Left hindlimb (tissue), 1 donor: ENCODE results near the gene GAPDHS.

Experiments
- DNase-seq: peaks from one replicate; pipeline ENCODE4 v3.0.0-alpha.2; 2018

The GAPDHS gene

GRCh38 chr19:35540356-35540927 is 7.2 kb downstream of the GAPDHS start:
- DNase-seq, result no peak

GRCh38 chr19:35542209-35542608 is 9.0 kb downstream of the GAPDHS start:
- no peak for DNase-seq

GRCh38 chr19:35543280-35544109 is 10.2 kb downstream of the GAPDHS start:
- no peak for DNase-seq

DNA sequence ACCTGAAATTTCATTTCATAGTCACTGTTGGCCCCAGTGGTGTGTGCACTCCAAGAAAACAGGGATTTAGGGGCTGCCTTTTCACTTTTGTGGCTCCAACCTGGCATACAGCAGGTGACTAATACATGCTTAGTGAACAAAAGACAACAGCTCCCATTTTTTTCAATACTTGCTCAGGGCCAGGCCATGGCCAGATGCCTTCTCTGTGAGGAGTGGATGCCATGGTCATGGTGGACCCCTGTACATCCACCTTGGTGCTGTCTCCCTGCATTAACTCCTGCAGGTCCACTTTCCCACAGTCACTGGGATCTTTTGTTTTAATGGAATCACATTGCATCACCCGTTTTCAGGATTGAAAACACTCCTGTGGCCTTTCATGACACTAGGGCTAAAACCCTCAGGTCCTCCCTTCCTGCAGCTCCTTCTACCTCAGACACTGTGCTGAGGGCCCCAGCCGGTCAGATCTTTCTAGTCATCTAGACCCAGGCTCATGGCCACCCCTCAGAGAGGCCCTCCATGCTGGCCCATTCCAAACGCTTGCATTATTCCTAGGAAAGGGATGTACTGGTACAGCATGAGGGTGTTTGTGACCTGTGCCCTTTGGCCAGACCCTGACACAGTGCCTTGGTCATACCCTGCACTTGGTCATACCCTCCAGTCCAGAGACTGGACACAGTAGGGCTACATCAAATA is 11.0 kb downstream of the GAPDHS start:
- no peak for DNase-seq

GRCh38 chr19:35545001-35545854 is 12.0 kb downstream of the GAPDHS start, which contains the start of gene TMEM147:
TSS of gene TMEM147 (plus strand) at chr19:35545626. CDS start at chr19:35545740, 114 bp downstream.
- peak; percentile 93 for DNase-seq

- DNase-seq, result no peak
These were observed 12.7 kb downstream of the GAPDHS start for GRCh38 chr19:35545855-35546381.

DNA sequence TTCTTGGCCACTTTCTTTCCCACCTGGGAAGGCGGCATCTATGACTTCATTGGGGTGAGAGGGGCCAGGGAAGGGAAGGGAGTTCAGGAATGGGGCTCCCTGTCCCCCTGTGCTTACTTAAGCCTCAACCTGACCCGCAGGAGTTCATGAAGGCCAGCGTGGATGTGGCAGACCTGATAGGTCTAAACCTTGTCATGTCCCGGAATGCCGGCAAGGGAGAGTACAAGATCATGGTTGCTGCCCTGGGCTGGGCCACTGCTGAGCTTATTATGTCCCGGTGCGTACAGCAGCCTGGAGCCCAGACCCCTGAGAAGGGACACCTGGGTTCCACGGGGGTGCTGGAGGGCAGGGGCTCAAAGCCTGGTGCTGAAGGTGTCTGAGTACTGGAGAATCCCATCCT is 13.3 kb downstream of the GAPDHS start:
- DNase-seq, result no peak

DNA sequence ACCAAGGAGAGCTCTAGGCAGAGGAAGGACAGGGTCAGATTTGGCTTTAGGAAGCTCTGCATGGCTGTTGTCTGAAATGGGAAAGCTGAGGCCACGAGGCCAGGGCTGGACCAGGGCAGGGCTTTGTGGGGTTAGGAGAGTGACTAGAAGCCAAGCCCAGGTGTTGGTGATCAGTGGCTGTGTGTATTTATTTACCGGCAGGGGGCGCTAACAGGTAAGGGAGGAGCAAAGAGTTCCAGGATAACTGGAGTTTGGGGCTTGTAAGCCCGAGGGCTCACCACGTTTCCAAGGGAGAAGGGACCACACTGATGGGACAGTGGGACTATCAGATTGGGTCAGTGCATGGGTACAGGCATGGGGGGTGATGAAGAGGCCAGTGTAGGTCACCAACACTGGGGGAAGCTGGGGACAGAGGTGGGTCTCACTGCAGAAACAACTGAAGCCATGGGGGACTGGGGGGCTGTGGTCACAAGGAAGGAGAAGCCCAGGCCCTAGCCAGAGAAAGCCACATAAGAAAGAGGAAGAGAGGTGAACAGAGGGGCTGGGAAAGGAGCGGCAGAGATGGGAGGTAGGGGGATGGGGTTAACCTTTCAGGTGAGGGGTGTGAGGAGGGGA is 16.0 kb downstream of the GAPDHS start:
- no peak for DNase-seq

- no peak for DNase-seq
These were observed 16.7 kb downstream of the GAPDHS start for GRCh38 chr19:35549879-35550523.

- no peak for DNase-seq
These were observed 18.0 kb downstream of the GAPDHS start for GRCh38 chr19:35551091-35551810.

DNA sequence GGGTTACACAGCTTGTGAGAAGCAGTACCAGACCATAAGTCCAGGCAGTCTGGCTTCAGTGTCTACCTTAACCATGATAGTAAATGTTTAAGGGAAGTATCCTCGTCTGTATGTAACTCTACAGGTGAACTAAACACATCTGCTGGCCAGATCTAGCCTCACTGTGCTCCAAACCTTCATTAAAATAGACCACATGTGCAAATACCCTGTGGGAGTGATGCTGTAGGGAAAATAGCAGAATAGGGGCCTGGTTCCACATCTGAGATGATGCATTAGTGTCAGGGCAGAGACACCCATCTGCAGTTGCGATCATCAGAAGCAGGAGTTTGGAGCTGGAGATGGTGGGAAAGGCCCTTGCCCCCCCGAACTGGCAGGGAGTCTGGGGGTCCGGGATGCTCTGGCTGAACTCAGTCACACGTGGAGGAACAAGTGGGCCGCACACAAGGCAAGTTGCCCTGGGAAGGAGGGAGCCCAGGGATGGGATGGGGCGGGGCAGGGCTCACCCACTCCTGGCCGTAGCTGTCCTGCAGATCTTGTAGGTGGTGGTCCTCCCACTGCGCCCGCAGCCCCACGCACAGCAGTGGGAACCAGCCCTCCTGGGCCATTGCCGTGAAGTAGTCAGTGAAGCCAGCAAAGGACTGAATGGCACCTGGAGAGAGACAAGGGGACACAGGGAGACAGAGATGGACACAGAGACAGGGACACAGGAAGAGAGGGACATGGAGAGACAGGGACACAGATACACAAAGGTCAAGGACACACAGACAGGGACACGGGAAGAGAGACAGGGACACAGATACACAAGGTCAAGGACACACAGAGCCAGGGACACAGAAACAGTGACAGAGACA is 19.5 kb downstream of the GAPDHS start:
- DNase-seq, result no peak

GRCh38 chr19:35553385-35554000 is 20.2 kb downstream of the GAPDHS start:
- no peak for DNase-seq

DNA sequence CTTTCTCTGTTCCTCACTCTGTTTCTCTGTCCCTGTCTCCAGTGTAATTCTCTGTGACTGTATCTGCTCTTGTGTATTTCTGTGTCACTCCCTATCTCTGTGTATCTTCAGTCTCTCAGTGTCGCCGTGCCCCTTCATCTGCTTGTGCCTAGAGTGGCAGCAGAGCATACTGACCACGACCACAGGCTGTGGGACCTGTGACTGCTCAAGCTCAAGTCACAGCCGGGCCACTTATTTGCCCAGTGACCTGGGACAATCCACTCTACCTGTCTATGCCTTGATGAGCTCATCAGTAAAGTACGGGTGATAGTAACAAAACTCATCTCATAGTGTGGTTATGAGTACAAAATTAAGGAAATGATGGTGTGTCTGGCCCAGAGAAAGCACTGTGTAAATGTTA is 20.8 kb downstream of the GAPDHS start:
- DNase-seq, result no peak

- DNase-seq, result no peak
These were observed 22.2 kb downstream of the GAPDHS start for GRCh38 chr19:35555301-35556005.

DNA sequence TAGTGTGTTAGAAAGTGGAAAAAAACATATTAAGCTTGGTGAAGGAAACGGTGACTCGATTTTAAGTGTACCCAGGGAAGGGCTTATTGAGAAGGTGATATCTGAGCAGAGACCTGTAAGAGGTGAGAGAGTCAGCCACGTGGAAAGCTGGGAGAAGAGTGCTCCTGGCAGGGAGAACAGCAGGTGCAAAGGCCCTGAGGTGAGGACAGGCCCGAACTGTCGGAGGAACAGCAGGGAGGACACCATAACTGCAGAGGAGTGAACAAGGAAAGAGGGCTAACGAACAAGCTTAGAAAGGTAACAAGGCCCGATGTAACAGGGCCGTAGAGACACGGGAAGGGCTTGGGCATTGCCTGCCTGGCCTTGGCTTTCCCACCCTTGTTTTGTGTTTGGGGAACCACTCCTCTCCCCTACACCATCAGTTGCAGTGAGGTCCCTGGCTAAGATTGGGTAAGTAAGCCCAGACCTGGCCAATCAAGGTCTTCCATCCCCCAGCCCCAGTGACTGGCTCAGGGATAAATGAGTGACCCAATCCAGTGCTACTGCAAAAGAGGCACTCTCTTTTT is 22.9 kb downstream of the GAPDHS start:
- no peak for DNase-seq

DNA sequence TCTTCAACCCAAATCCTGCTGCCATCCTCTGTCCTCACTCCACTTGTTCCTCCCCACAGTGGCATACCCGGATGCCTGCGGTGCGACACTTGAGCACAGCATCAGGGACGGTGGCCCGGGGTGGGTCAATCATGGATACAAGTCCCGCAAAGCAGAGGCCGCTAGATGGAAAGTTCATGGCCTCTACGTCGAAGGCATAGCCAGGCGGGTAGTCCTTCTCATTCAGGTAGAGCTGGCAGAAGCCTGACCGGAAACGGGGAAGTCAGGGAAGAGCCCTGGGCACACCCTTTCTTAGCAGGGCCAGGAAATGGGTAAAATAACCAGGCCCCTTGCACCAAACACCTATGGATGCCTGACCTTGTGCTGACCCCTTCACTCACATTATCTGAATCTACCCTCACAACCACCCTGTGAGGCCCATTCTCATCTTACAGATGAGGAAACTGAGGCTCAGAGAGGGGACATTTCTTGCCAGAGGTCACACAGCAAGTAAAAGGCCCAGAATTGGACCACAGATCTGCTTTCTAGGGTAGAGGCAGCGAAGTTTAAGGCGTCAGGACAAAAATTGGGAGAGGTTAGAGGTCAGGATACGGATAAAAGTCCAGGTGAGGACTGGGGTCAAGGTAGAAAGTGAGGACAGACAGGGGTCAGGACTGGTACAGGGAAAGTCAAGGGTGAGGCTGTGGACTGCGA is 23.7 kb downstream of the GAPDHS start:
- DNase-seq, result no peak

DNA sequence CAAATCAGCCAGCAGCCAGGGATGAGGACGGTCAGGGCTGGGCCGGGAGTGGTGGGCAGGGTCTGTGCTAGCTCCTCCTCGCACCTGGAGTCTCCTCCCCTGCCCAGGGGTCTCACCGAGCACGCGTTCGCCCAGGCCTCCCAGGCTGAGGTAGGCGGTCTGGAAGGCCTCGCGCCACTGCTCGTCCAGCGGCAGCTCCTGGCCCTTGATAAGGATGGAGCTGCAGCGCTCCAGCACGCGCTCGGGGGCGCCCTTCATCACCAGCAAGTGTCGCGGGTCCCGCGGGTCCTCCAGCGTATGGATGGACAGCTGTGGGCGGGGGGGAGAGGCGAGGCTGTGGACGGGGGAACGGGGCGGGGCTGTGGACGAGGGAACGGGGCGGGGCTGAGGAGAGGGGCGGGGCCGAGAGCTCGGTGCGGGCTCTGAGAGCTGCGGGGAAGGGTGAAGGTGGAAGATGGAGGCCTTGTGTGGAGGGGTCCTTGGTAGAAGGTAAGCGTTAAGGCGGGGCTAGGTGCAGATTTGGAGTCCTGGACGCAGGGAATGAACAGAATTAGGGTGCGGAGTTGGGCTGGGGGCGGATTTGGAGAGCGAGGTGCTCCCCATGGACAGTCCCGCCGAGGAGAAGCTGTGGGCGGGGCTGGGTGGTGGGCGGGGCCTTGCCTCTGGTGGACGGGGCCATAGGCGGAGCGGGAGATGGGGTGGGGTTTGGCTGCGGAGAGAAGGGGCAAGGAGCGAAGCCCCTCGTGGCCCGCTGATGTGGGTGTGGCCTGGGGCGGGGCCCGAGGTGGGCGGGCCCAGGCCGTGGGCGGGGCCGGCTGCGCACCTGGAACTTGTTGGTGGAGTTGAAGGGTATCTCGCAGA is 24.5 kb downstream of the GAPDHS start:
- peak; percentile 62 for DNase-seq
